Measurements from ENCODE around the gene IPO4.

DNA sequence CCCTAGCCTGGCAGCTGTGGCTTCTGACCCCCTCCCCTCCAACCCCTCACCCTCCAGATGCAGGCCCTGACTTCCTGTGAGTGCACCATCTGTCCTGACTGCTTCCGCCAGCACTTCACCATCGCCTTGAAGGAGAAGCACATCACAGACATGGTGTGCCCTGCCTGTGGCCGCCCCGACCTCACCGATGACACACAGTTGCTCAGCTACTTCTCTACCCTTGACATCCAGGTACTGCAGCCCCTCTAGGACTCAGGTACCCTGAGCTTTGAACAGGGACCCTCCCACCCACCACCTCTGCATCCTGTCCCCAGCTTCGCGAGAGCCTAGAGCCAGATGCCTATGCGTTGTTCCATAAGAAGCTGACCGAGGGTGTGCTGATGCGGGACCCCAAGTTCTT is 33.5 kb downstream of the IPO4 start:
- TF ChIP-seq POLR2A (conservative IDR thresholded peaks at IDR 0.05) (no peak), ZNF24 (IDR thresholded peaks at IDR 0.05) (no peak)
- TF ChIP-seq, protein P1, sequence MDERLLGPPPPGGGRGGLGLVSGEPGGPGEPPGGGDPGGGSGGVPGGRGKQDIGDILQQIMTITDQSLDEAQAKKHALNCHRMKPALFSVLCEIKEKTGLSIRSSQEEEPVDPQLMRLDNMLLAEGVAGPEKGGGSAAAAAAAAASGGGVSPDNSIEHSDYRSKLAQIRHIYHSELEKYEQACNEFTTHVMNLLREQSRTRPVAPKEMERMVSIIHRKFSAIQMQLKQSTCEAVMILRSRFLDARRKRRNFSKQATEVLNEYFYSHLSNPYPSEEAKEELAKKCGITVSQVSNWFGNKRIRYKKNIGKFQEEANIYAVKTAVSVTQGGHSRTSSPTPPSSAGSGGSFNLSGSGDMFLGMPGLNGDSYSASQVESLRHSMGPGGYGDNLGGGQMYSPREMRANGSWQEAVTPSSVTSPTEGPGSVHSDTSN (CRISPR knock-in tag; IDR thresholded peaks at IDR 0.05; ENCODE audit: low read depth): no peak
- TF ChIP-seq, protein P1 (tag; conservative IDR thresholded peaks at IDR 0.05; ENCODE audit: low read depth): no peak
